ENCODE data around the gene AP2A2.

DNA sequence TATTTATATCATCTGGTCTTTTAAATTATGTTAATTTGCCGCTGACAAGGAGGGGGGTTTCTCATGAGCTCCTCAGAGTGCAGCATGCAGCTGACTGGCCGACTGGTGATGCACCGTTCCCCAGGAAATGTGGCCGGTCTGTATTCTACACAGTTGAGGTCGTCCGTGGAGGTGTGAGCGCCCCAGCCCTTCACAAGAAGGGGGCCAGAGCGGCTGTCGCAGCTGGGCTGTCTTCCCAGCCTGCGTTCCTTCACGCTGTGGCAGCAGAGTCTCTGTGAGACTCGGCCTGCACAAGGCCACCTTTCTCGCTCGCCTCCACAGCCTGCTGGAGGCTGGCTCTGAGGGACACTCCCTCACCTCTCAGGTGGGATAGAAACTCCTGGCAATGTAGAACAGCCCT, 43.2 kb downstream of the AP2A2 start:
- no peak for TF ChIP-seq RAD21 (IDR thresholded peaks at IDR 0.05; ENCODE audit: low read depth)
- TF ChIP-seq, protein P1, sequence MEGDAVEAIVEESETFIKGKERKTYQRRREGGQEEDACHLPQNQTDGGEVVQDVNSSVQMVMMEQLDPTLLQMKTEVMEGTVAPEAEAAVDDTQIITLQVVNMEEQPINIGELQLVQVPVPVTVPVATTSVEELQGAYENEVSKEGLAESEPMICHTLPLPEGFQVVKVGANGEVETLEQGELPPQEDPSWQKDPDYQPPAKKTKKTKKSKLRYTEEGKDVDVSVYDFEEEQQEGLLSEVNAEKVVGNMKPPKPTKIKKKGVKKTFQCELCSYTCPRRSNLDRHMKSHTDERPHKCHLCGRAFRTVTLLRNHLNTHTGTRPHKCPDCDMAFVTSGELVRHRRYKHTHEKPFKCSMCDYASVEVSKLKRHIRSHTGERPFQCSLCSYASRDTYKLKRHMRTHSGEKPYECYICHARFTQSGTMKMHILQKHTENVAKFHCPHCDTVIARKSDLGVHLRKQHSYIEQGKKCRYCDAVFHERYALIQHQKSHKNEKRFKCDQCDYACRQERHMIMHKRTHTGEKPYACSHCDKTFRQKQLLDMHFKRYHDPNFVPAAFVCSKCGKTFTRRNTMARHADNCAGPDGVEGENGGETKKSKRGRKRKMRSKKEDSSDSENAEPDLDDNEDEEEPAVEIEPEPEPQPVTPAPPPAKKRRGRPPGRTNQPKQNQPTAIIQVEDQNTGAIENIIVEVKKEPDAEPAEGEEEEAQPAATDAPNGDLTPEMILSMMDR (IDR thresholded peaks at IDR 0.05 in 2 of 3, conservative IDR thresholded peaks at IDR 0.05 in 1 of 3; ENCODE audit: borderline replicate concordance in 1 of 3, insufficient read depth in 1 of 3, low read depth in 2 of 3, low read length in 2 of 3), result no peak
- TF ChIP-seq, protein P2, sequence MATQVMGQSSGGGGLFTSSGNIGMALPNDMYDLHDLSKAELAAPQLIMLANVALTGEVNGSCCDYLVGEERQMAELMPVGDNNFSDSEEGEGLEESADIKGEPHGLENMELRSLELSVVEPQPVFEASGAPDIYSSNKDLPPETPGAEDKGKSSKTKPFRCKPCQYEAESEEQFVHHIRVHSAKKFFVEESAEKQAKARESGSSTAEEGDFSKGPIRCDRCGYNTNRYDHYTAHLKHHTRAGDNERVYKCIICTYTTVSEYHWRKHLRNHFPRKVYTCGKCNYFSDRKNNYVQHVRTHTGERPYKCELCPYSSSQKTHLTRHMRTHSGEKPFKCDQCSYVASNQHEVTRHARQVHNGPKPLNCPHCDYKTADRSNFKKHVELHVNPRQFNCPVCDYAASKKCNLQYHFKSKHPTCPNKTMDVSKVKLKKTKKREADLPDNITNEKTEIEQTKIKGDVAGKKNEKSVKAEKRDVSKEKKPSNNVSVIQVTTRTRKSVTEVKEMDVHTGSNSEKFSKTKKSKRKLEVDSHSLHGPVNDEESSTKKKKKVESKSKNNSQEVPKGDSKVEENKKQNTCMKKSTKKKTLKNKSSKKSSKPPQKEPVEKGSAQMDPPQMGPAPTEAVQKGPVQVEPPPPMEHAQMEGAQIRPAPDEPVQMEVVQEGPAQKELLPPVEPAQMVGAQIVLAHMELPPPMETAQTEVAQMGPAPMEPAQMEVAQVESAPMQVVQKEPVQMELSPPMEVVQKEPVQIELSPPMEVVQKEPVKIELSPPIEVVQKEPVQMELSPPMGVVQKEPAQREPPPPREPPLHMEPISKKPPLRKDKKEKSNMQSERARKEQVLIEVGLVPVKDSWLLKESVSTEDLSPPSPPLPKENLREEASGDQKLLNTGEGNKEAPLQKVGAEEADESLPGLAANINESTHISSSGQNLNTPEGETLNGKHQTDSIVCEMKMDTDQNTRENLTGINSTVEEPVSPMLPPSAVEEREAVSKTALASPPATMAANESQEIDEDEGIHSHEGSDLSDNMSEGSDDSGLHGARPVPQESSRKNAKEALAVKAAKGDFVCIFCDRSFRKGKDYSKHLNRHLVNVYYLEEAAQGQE (IDR thresholded peaks at IDR 0.05; ENCODE audit: low read depth), result no peak
- TF ChIP-seq POLR2A (IDR thresholded peaks at IDR 0.05; ENCODE audit: borderline replicate concordance, extremely low read depth, insufficient read depth, insufficient read length), result no peak
- TF ChIP-seq POLR2AphosphoS5 (IDR thresholded peaks at IDR 0.05; ENCODE audit: low read depth, low read length), result no peak
- no peak for TF ChIP-seq EZH2 (IDR thresholded peaks at IDR 0.05)
- TF ChIP-seq EZH2phosphoT487 (IDR thresholded peaks at IDR 0.05; ENCODE audit: borderline replicate concordance), result no peak
- TF ChIP-seq, protein P3, sequence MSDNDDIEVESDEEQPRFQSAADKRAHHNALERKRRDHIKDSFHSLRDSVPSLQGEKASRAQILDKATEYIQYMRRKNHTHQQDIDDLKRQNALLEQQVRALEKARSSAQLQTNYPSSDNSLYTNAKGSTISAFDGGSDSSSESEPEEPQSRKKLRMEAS (IDR thresholded peaks at IDR 0.05), result no peak
- no peak for TF ChIP-seq ELF1 (IDR thresholded peaks at IDR 0.05; ENCODE audit: borderline replicate concordance, low read depth)
- no peak for TF ChIP-seq JUND (IDR thresholded peaks at IDR 0.05)
- TF ChIP-seq FOSL1 (IDR thresholded peaks at IDR 0.05; ENCODE audit: low read depth), result no peak
- TF ChIP-seq SRF (IDR thresholded peaks at IDR 0.05; ENCODE audit: low read depth), result no peak
- TF ChIP-seq ZNF274 (IDR thresholded peaks at IDR 0.05; ENCODE audit: low read depth, low read length), result no peak
